ENCODE results near the gene KRTAP1-3. TPM values are rescaled to one million over a fixed set of nuclear protein-coding genes. Genes with fewer than 3 reads are reported as not detected.
"Not testable (repeated sequence)": the region's sequence is repeated elsewhere in the genome, so short reads cannot be mapped to it uniquely, and the experiment has no call there.

The KRTAP1-3 gene
- polyA plus RNA-seq, 1 donor = not detected

- no CpG with 5 or more reads among the region's 16 CpGs for WGBS (ENCODE audit: insufficient coverage, low lambda C conversion rate)
- H3K4me1 ChIP-seq (ENCODE audit: control insufficient read depth, insufficient read depth, low read length); H3K9me3 ChIP-seq (ENCODE audit: control insufficient read depth, low read depth, low read length); DNase-seq; H3K36me3 ChIP-seq (ENCODE audit: control insufficient read depth, insufficient read depth, low read length); H3K4me3 ChIP-seq (ENCODE audit: low read length); H3K27ac ChIP-seq (ENCODE audit: low read length): not testable (repeated sequence)
- H3K27me3 ChIP-seq (ENCODE audit: control insufficient read depth, insufficient read depth, low read length) = peaks cover 13% of the 10 kb centered on the region
Measured at GRCh38 chr17:41065016-41065689, 30.5 kb upstream of the KRTAP1-3 start.

GRCh38 chr17:41064301-41064700 is 29.6 kb upstream of the KRTAP1-3 start:
- Histone ChIP-seq H3K36me3 (ENCODE audit: control insufficient read depth, insufficient read depth, low read length) (no peaks in the 10 kb centered on the region), H3K4me1 (ENCODE audit: control insufficient read depth, insufficient read depth, low read length) (no peaks in the 10 kb centered on the region), H3K4me3 (ENCODE audit: low read length) (no peak overlapping the region), H3K9me3 (ENCODE audit: control insufficient read depth, low read depth, low read length) (no peaks in the 10 kb centered on the region), H3K27ac (ENCODE audit: low read length) (no peak overlapping the region), H3K27me3 (ENCODE audit: control insufficient read depth, insufficient read depth, low read length) (peaks cover 18% of the 10 kb centered on the region)
- WGBS (ENCODE audit: insufficient coverage, low lambda C conversion rate) = 100% methylated on average over 1 of the region's 1 CpG
- DNase-seq = no peak

GRCh38 chr17:41063449-41063848 is 28.8 kb upstream of the KRTAP1-3 start:
- no peaks in the 10 kb centered on the region for H3K36me3 ChIP-seq (ENCODE audit: control insufficient read depth, insufficient read depth, low read length)
- no CpG with 5 or more reads among the region's 4 CpGs for WGBS (ENCODE audit: insufficient coverage, low lambda C conversion rate)

GRCh38 chr17:41061964-41062363 is 27.3 kb upstream of the KRTAP1-3 start:
- DNase-seq = no peak
- Histone ChIP-seq H3K4me3 (ENCODE audit: low read length) (no peak overlapping the region), H3K4me1 (ENCODE audit: control insufficient read depth, insufficient read depth, low read length) (no peaks in the 10 kb centered on the region), H3K9me3 (ENCODE audit: control insufficient read depth, low read depth, low read length) (no peaks in the 10 kb centered on the region), H3K27me3 (ENCODE audit: control insufficient read depth, insufficient read depth, low read length) (peaks cover 24% of the 10 kb centered on the region), H3K27ac (ENCODE audit: low read length) (no peak overlapping the region), H3K36me3 (ENCODE audit: control insufficient read depth, insufficient read depth, low read length) (no peaks in the 10 kb centered on the region)
- WGBS (ENCODE audit: insufficient coverage, low lambda C conversion rate) = 75% methylated on average over 1 of the region's 1 CpG

More at GRCh38 chr17:41063449-41063848, 28.8 kb upstream of the KRTAP1-3 start:
- Histone ChIP-seq H3K4me1 (ENCODE audit: control insufficient read depth, insufficient read depth, low read length) (no peaks in the 10 kb centered on the region), H3K27ac (ENCODE audit: low read length) (no peak overlapping the region), H3K27me3 (ENCODE audit: control insufficient read depth, insufficient read depth, low read length) (peaks cover 23% of the 10 kb centered on the region), H3K9me3 (ENCODE audit: control insufficient read depth, low read depth, low read length) (no peaks in the 10 kb centered on the region), H3K4me3 (ENCODE audit: low read length) (no peak overlapping the region)
- DNase-seq = no peak

GRCh38 chr17:41060052-41060604 is 25.5 kb upstream of the KRTAP1-3 start, which contains the start of gene KRTAP2-3:
KRTAP2-3 (minus strand) TSS chr17:41060114; CDS start chr17:41060050, 64 bp downstream.
- H3K36me3 ChIP-seq (ENCODE audit: control insufficient read depth, insufficient read depth, low read length) = no peaks in the 10 kb centered on the region
- no peak within 1 kb of the TSS for H3K4me3 ChIP-seq (ENCODE audit: low read length)
- H3K4me1 ChIP-seq (ENCODE audit: control insufficient read depth, insufficient read depth, low read length) = no peaks in the 10 kb centered on the region
- no CpG with 5 or more reads among the region's 6 CpGs for WGBS (ENCODE audit: insufficient coverage, low lambda C conversion rate)
- peaks cover 24% of the 10 kb centered on the region for H3K27me3 ChIP-seq (ENCODE audit: control insufficient read depth, insufficient read depth, low read length)
- H3K27ac ChIP-seq (ENCODE audit: low read length) = no peak within 1 kb of the TSS
- no peaks in the 10 kb centered on the region for H3K9me3 ChIP-seq (ENCODE audit: control insufficient read depth, low read depth, low read length)
- DNase-seq = no peak

GRCh38 chr17:41059276-41060051 is 24.8 kb upstream of the KRTAP1-3 start:
- H3K36me3 ChIP-seq (ENCODE audit: control insufficient read depth, insufficient read depth, low read length); H3K27ac ChIP-seq (ENCODE audit: low read length); H3K4me3 ChIP-seq (ENCODE audit: low read length); H3K9me3 ChIP-seq (ENCODE audit: control insufficient read depth, low read depth, low read length); H3K4me1 ChIP-seq (ENCODE audit: control insufficient read depth, insufficient read depth, low read length); DNase-seq: not testable (repeated sequence)
- WGBS (ENCODE audit: insufficient coverage, low lambda C conversion rate) = no CpG with 5 or more reads among the region's 31 CpGs
- H3K27me3 ChIP-seq (ENCODE audit: control insufficient read depth, insufficient read depth, low read length) = peaks cover 18% of the 10 kb centered on the region

- H3K4me1 ChIP-seq (ENCODE audit: control insufficient read depth, insufficient read depth, low read length) = no peaks in the 10 kb centered on the region
- H3K9me3 ChIP-seq (ENCODE audit: control insufficient read depth, low read depth, low read length) = no peaks in the 10 kb centered on the region
- peaks cover 16% of the 10 kb centered on the region for H3K27me3 ChIP-seq (ENCODE audit: control insufficient read depth, insufficient read depth, low read length)
- no peak for DNase-seq
- H3K27ac ChIP-seq (ENCODE audit: low read length) = no peak overlapping the region
- 83% methylated on average over 1 of the region's 5 CpGs for WGBS (ENCODE audit: insufficient coverage, low lambda C conversion rate)
- H3K4me3 ChIP-seq (ENCODE audit: low read length) = no peak overlapping the region
- H3K36me3 ChIP-seq (ENCODE audit: control insufficient read depth, insufficient read depth, low read length) = no peaks in the 10 kb centered on the region
Measured at GRCh38 chr17:41058741-41059140, 24.1 kb upstream of the KRTAP1-3 start.

- H3K36me3 ChIP-seq (ENCODE audit: control insufficient read depth, insufficient read depth, low read length) = no peaks in the 10 kb centered on the region
- no peak for DNase-seq
- H3K4me1 ChIP-seq (ENCODE audit: control insufficient read depth, insufficient read depth, low read length) = no peaks in the 10 kb centered on the region
- H3K9me3 ChIP-seq (ENCODE audit: control insufficient read depth, low read depth, low read length) = no peaks in the 10 kb centered on the region
- WGBS (ENCODE audit: insufficient coverage, low lambda C conversion rate) = no CpG with 5 or more reads among the region's 1 CpG
- H3K4me3 ChIP-seq (ENCODE audit: low read length) = no peak overlapping the region
- H3K27ac ChIP-seq (ENCODE audit: low read length) = no peak overlapping the region
- peaks cover 16% of the 10 kb centered on the region for H3K27me3 ChIP-seq (ENCODE audit: control insufficient read depth, insufficient read depth, low read length)
Measured at GRCh38 chr17:41057547-41057946, 22.9 kb upstream of the KRTAP1-3 start.

GRCh38 chr17:41055130-41055529 is 20.5 kb upstream of the KRTAP1-3 start, which contains the start of gene KRTAP2-2:
KRTAP2-2 (minus strand) TSS chr17:41055230; CDS start chr17:41055211, 19 bp downstream.
- not testable (repeated sequence) for H3K4me1 ChIP-seq (ENCODE audit: control insufficient read depth, insufficient read depth, low read length); H3K36me3 ChIP-seq (ENCODE audit: control insufficient read depth, insufficient read depth, low read length); H3K27ac ChIP-seq (ENCODE audit: low read length); H3K9me3 ChIP-seq (ENCODE audit: control insufficient read depth, low read depth, low read length); DNase-seq; H3K4me3 ChIP-seq (ENCODE audit: low read length)
- H3K27me3 ChIP-seq (ENCODE audit: control insufficient read depth, insufficient read depth, low read length) = peaks cover 14% of the 10 kb centered on the region
- no CpG with 5 or more reads among the region's 6 CpGs for WGBS (ENCODE audit: insufficient coverage, low lambda C conversion rate)

- not testable (repeated sequence) for H3K4me3 ChIP-seq (ENCODE audit: low read length); DNase-seq; H3K9me3 ChIP-seq (ENCODE audit: control insufficient read depth, low read depth, low read length); H3K27ac ChIP-seq (ENCODE audit: low read length); H3K36me3 ChIP-seq (ENCODE audit: control insufficient read depth, insufficient read depth, low read length); H3K4me1 ChIP-seq (ENCODE audit: control insufficient read depth, insufficient read depth, low read length)
- H3K27me3 ChIP-seq (ENCODE audit: control insufficient read depth, insufficient read depth, low read length) = peaks cover 11% of the 10 kb centered on the region
- no CpG with 5 or more reads among the region's 9 CpGs for WGBS (ENCODE audit: insufficient coverage, low lambda C conversion rate)
Measured at GRCh38 chr17:41054556-41054955, 19.9 kb upstream of the KRTAP1-3 start.
